GM21528 (cell line): Measurements from ENCODE around the gene CFAP99.
"Not testable (repeated sequence)": the region's sequence is repeated elsewhere in the genome, so short reads cannot be mapped to it uniquely, and the experiment has no call there.

ENCODE experiments used
- ATAC-seq: cut with Tn5 transposase; IDR thresholded peaks from one replicate; pipeline ENCODE4 v1.9.1; 2021; ENCODE audit warnings: mild to moderate bottlenecking, moderate library complexity; ENCODE audit not compliant: unreplicated experiment, low FRiP score

Gene CFAP99

GRCh38 chr4:2465032-2465431, 46.3 kb downstream of the CFAP99 start:
- ATAC-seq: no peak

DNA sequence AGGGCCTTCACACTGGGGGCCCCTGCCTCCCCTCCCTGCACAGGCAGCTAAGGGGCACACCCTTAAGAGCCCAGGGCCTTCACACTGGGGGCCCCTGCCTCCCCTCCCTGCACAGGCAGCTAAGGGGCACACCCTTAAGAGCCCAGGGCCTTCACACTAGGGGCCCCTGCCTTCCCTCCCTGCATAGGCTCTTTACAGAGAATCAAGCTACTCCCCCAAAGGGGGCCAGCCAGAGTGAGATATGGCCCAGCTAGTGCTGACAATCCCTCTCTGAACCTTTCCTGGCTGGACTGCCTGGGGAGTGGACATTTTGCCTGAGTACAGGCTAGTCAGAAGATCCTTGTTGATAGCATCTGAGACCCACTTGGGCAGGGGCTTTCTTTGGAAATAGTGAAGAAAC, 46.8 kb downstream of the CFAP99 start:
- ATAC-seq: not testable (repeated sequence)

GRCh38 chr4:2468456-2469191, 49.9 kb downstream of the CFAP99 start, which contains the start of gene RNF4:
TSS of gene RNF4 (plus strand) at chr4:2469106. CDS start at chr4:2490494, 21,388 bp downstream.
- peak; percentile 79 for ATAC-seq

- peak; percentile 52 for ATAC-seq
Measured at GRCh38 chr4:2469192-2469984, 50.6 kb downstream of the CFAP99 start.

- ATAC-seq: no peak
Measured at GRCh38 chr4:2470791-2471190, 52.0 kb downstream of the CFAP99 start.

GRCh38 chr4:2472187-2472586, 53.4 kb downstream of the CFAP99 start:
- ATAC-seq: no peak

- no peak for ATAC-seq
Measured at GRCh38 chr4:2478229-2478628, 59.5 kb downstream of the CFAP99 start.

DNA sequence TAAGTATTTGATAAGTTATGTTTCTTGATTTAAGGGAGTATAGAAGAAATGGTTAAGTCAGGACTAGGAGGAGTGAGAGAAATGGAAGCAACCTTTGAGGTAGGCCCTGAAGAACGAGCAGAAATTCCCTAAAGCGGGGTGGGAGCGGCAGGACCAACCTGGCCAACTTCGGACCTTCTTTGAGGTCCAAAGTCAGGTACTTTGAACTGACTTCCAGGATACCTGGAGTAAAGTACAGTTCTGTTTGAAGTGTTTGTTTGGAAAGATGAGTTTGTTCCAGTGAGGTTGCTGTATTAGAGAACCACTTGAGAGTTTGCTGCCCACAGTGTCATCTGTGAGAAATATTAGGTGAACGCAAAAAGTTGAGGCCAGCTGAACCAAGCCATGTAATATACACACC, 61.9 kb downstream of the CFAP99 start:
- no peak for ATAC-seq

DNA sequence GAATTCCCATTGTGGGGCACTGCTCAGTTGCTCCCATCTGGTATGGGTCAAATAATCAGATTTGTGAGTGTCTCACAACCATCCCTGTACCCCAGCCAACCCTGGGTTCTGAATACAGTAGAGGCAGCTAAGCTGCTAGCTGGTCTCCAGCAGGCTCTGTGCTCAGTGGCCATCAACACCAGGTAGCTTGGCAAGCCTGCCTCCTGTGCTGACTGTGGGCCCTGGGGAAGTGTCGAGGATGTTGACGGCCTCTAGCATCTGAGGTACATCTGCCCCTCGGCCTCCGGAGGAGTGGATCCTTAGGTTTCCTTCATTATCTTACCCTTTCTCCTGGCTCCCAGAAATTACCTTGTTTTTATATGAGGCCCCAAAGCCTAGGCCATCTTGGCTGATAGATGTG, 63.4 kb downstream of the CFAP99 start:
- no peak for ATAC-seq

- ATAC-seq: no peak
Measured at GRCh38 chr4:2482693-2483092, 63.9 kb downstream of the CFAP99 start.

DNA sequence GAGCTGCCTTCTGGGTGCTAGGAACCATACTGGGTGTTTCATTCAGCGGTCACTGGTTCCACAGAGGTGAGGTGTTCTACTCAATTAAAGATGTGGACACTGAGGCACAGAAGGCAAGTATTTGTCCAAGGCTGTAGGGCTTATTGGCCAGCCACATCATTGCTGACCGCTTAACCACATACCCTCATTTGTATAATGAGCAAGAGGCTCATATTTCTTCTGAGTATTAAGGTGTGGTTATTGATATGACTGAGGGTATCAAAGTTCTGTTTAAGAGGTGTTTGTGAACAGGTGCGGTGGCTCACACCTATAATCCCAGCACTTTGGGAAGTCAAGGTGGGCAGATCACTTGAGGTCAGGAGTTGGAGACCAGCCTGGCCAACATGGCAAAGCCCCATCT, 64.5 kb downstream of the CFAP99 start:
- ATAC-seq: no peak

- ATAC-seq: no peak
Measured at GRCh38 chr4:2484185-2484584, 65.4 kb downstream of the CFAP99 start.

- peak; percentile 67 for ATAC-seq
Measured at GRCh38 chr4:2484993-2485392, 66.2 kb downstream of the CFAP99 start.

DNA sequence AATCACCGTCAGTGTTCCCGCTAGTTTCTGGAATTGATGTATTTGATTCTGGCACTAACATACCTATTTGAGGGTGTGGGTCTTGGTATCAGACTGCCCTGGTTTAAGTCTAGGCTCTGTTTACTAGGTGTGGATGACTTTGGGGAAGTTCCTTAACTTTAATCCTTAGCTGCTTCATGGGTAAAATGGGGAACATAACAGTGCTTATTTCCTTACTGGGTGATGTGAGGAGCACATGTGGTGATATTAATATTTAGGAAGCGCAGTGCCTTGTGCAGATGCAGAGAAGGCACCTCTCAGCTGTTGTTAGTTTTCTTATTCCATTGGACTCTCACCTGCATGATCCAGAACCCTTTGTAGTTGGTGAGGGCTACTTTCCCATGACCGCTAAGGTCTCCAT, 67.2 kb downstream of the CFAP99 start:
- no peak for ATAC-seq

DNA sequence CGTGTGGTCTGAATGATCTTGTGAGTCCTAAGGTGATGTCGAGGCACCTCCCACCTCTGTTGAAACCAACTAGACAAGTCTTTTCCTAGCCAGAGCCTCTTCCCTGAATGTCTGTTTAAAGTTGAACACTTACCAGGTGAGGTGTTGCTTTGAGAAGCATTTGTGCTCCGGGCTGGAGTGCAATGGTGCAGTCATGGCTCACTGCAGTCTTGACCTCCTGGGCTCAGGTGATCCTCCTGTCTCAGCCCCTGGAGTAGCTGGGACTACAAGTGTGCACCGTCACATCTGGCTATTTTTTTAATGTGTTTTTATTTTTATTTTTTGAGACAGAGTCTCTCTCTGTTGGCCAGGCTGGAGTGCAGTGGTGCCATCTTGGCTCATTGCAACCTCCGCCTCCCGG, 68.2 kb downstream of the CFAP99 start:
- ATAC-seq: no peak

- ATAC-seq: peak; percentile 49
Measured at GRCh38 chr4:2487632-2488031, 68.9 kb downstream of the CFAP99 start.

DNA sequence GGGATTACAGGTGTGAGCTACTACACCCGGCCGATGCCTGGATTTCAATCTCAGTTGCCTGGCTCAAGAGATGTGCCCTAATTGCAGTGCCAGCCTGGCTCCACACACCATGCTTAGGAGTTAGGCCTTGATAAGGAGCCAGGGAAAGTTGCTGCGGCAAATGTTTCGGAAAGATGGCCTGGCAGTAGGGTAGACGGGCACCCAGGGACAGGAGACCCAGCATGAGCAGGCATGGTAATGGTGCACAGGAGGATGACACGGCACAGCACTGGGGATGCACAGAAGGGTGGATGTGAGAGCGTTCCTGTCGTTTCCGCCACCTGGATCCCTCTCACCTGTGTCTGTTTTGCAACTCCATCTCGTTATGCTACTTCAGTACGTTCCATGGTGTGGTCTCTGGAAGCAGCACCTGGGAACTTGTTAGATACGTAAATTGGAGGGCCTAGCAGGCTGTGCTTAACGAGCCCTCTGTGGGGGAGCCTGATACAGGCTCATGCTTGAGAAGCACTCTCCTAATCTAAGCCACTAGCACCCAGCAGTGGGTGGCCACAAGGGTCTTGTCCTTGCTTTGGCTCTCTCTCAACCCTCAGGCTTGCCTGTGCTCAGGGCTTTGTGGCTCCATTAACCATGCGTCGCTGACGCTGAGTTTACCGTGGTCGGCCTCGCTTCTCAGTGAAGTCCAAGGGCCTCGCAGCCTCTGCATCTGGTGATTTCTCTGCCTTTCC, 70.5 kb downstream of the CFAP99 start:
- no peak for ATAC-seq

GRCh38 chr4:2489841-2490552, 71.2 kb downstream of the CFAP99 start:
- ATAC-seq: no peak

GRCh38 chr4:2492970-2493369, 74.2 kb downstream of the CFAP99 start:
- ATAC-seq: no peak

DNA sequence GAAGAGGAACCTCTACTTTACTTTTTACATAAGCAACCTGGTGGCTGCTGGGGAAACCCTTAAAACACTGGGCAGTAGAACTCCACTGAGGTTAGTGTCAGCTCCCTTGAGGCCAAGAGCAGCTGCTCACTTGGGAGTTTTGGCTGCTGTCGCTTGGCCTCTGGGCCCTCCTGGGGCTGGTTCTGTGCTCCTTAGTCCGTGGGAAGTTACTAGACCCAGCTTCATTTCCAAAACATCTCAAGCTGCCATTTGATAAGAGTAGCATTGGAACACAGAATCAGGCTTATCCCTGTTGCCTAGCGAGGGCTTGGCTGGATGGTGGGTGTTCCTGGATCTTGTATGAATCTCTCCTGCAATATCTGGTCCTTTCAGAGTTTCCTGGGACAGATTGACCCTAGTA, 76.2 kb downstream of the CFAP99 start:
- no peak for ATAC-seq

DNA sequence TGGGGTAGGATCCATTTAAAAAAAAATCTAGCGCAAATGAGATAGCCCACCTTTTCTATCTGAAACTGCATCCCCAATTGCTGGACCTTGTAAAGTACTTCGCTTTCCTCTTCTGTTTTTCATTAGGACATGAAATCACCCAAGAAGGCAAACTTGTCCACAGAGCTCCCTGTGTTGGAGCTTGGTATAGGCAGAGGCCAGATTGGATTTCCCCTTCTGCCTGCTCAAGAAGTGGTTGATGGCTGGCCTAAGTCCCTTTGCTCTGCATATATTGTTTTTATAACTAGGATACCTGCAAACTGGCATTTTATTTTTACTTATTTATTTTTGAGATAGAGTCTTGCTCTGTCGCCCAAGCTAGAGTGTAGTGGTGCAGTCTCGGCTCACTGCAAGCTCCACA, 78.6 kb downstream of the CFAP99 start:
- no peak for ATAC-seq
